H1 (cell line): Measurements from ENCODE around the gene KCNIP2. TPM values are rescaled to one million over a fixed set of nuclear protein-coding genes. Genes with fewer than 3 reads are reported as not detected.

Source experiments
- EP300 ChIP-seq, 2 experiments: IDR thresholded peaks; 1 replicate in 1 of 2; 2 replicates in 1 of 2; pipeline ENCODE4 v1.6.1; 2011 to 2012; ENCODE audit warnings: low read depth in 2 of 2, low read length in 2 of 2, mild to moderate bottlenecking in 2 of 2, borderline replicate concordance in 1 of 2, inconsistent platforms in 1 of 2, moderate library complexity in 1 of 2
- EZH2 ChIP-seq: fragments of 200-600 bp; sonication (generic); IDR thresholded peaks from 2 replicates; pipeline ENCODE4 v1.7.1; 2012; ENCODE audit warnings: low read depth, mild to moderate bottlenecking, moderate library complexity, low read length, inconsistent platforms; ENCODE audit not compliant: severe bottlenecking
- SIX5 ChIP-seq: IDR thresholded peaks from 2 replicates; pipeline ENCODE4 v1.6.1; 2011; ENCODE audit warnings: mild to moderate bottlenecking, low read depth, low read length
- polyA plus RNA-seq, 7 experiments: library from polyadenylated mRNA; depleted of rRNA in 3 of 7; stranded (reverse) in 5 of 7; unstranded in 2 of 7; fragments of >200 nt in 5 of 7; fragments of 200-250 nt in 2 of 7; gene quantifications; 1 replicate in 5 of 7; 2 replicates in 1 of 7; 4 replicates in 1 of 7; pipeline versions ENCODE4 v1.2.1 to v1.2.3, GENCODE V29; 2011 to 2013; ENCODE audit warnings: missing spikeins in 2 of 7, mixed read lengths in 2 of 7
- total RNA-seq: library from RNA; stranded (reverse); fragmentation: NEBNext Ultra II Directional; extraction: Animal tissue kit (Norgen Biotek cat#: 25700); gene quantifications from 2 replicates; pipeline ENCODE4 v1.2.1, GENCODE V29; 2021

Gene KCNIP2
- total and polyA plus RNA-seq, 2 of the 8 experiments (the other 6 are each of a cell fraction or from before 2014, with no cell fraction given) = 2.7 to 6.0 TPM

GRCh38 chr10:101777619-101778145 lies 65.9 kb downstream of the KCNIP2 start (continued):
- no peak for TF ChIP-seq SIX5
- TF ChIP-seq EP300 (IDR thresholded peaks at IDR 0.05; ENCODE audit: borderline replicate concordance in 1 of 2, low read depth in 2 of 2, low read length in 2 of 2) = no peak
- TF ChIP-seq EZH2 = no peak
